Right forelimb (tissue), 1 donor: ENCODE measurements around the gene POU2F3.
A peak's percentile ranks its signal among the peaks of the same experiment; 100 is the strongest.

Source experiments
- DNase-seq: peaks from one replicate; pipeline ENCODE4 v3.0.0-alpha.2; 2018

Gene POU2F3

GRCh38 chr11:120239713-120240640, at the start of gene POU2F3:
POU2F3 (plus strand) TSS chr11:120240140; CDS start chr11:120240344, 204 bp downstream.
- DNase-seq, result no peak

GRCh38 chr11:120191058-120191457, 48.9 kb upstream of the POU2F3 start:
- DNase-seq, result no peak

- no peak for DNase-seq
Measured at GRCh38 chr11:120192831-120193625, 46.9 kb upstream of the POU2F3 start.

- no peak for DNase-seq
Measured at GRCh38 chr11:120194166-120194565, 45.8 kb upstream of the POU2F3 start.

- DNase-seq, result no peak
Measured at GRCh38 chr11:120195601-120196320, 44.2 kb upstream of the POU2F3 start.

GRCh38 chr11:120196826-120197225, 43.1 kb upstream of the POU2F3 start:
- no peak for DNase-seq

GRCh38 chr11:120197251-120197891, 42.6 kb upstream of the POU2F3 start:
- peak; percentile 75 for DNase-seq

GRCh38 chr11:120197977-120198376, 42.0 kb upstream of the POU2F3 start:
- DNase-seq, result no peak

GRCh38 chr11:120198403-120198786, 41.5 kb upstream of the POU2F3 start:
- no peak for DNase-seq

- no peak for DNase-seq
Measured at GRCh38 chr11:120198787-120199469, 41.0 kb upstream of the POU2F3 start.

- DNase-seq, result no peak
Measured at GRCh38 chr11:120199613-120200012, 40.3 kb upstream of the POU2F3 start.

- no peak for DNase-seq
Measured at GRCh38 chr11:120200677-120201076, 39.3 kb upstream of the POU2F3 start.

- no peak for DNase-seq
Measured at GRCh38 chr11:120201653-120202052, 38.3 kb upstream of the POU2F3 start.

- no peak for DNase-seq
Measured at GRCh38 chr11:120203626-120204025, 36.3 kb upstream of the POU2F3 start.

- DNase-seq, result no peak
Measured at GRCh38 chr11:120205596-120206161, 34.3 kb upstream of the POU2F3 start.

- no peak for DNase-seq
Measured at GRCh38 chr11:120207512-120207911, 32.4 kb upstream of the POU2F3 start.

- DNase-seq, result no peak
Measured at GRCh38 chr11:120208001-120208441, 31.9 kb upstream of the POU2F3 start.

- no peak for DNase-seq
Measured at GRCh38 chr11:120208777-120209176, 31.2 kb upstream of the POU2F3 start.

- DNase-seq, result peak; percentile 68
Measured at GRCh38 chr11:120209746-120210625, 30.0 kb upstream of the POU2F3 start.
